Liver (tissue), 9 donors: ENCODE results near the gene NFIA. TPM values are rescaled to one million over a fixed set of nuclear protein-coding genes. Genes with fewer than 3 reads are reported as not detected.

Source experiments
- DNase-seq: peaks from one replicate; pipeline ENCODE4 v3.0.0-alpha.2; 2017; ENCODE audit warnings: low spot score
- H3K27ac ChIP-seq, 2 donors: one replicate each; pipeline ENCODE4 v1.7.0; 2013; ENCODE audit warnings: inconsistent platforms in 2 of 2, low read length in 2 of 2, control low read depth in 1 of 2, low read depth in 1 of 2, mild to moderate bottlenecking in 1 of 2
- H3K27me3 ChIP-seq, 4 donors: one replicate each; pipeline versions ENCODE4 v1.6.1 to v1.7.0; 2013; ENCODE audit warnings: low read length in 3 of 4, inconsistent platforms in 1 of 4, mild to moderate bottlenecking in 1 of 4, moderate library complexity in 1 of 4; ENCODE audit not compliant: control insufficient read depth in 4 of 4, insufficient read depth in 4 of 4
- H3K36me3 ChIP-seq, 4 donors: one replicate each; pipeline versions ENCODE4 v1.6.1 to v1.7.0; 2013; ENCODE audit warnings: low read length in 3 of 4, mild to moderate bottlenecking in 3 of 4, low read depth in 1 of 4, moderate library complexity in 1 of 4; ENCODE audit not compliant: control insufficient read depth in 4 of 4, insufficient read depth in 3 of 4
- H3K4me1 ChIP-seq, 4 donors: one replicate each; pipeline versions ENCODE4 v1.6.1 to v1.7.0; 2013; ENCODE audit warnings: low read length in 3 of 4, mild to moderate bottlenecking in 3 of 4, moderate library complexity in 1 of 4; ENCODE audit not compliant: control insufficient read depth in 4 of 4, insufficient read depth in 4 of 4
- H3K4me3 ChIP-seq, 3 donors: one replicate each; pipeline versions ENCODE4 v1.6.1 to v1.7.0; 2013; ENCODE audit warnings: low read length in 3 of 3, control low read depth in 1 of 3, low read depth in 1 of 3, mild to moderate bottlenecking in 1 of 3
- H3K9ac ChIP-seq, 2 donors: one replicate each; pipeline ENCODE4 v1.7.0; 2013; ENCODE audit warnings: low read length in 2 of 2, mild to moderate bottlenecking in 2 of 2, moderate library complexity in 2 of 2, control low read depth in 1 of 2, low read depth in 1 of 2
- H3K9me3 ChIP-seq, 4 donors: one replicate each; pipeline versions ENCODE4 v1.6.1 to v1.7.0; 2013; ENCODE audit warnings: low read length in 3 of 4; ENCODE audit not compliant: control insufficient read depth in 4 of 4
- ATF3 ChIP-seq: IDR thresholded peaks from 2 replicates; pipeline ENCODE4 v1.6.1; 2016; ENCODE audit warnings: antibody characterized with exemption
- CTCF ChIP-seq: fragments of 150-350 bp; IDR thresholded peaks from 2 replicates; pipeline ENCODE4 v1.5.1; 2017; ENCODE audit warnings: improper control_type of control experiment, low read depth, low read length; ENCODE audit not compliant: missing input control
- EGR1 ChIP-seq, 2 donors: IDR thresholded peaks; 2 replicates each; pipeline ENCODE4 v1.6.1; 2016 to 2018; ENCODE audit warnings: antibody characterized with exemption in 2 of 2, low read depth in 2 of 2
- FOXA1 ChIP-seq: IDR thresholded peaks from 2 replicates; pipeline ENCODE4 v1.6.1; 2016; ENCODE audit warnings: antibody characterized with exemption
- FOXA2 ChIP-seq: IDR thresholded peaks from 2 replicates; pipeline ENCODE4 v1.6.1; 2016; ENCODE audit warnings: antibody characterized with exemption
- GABPA ChIP-seq, 2 donors: IDR thresholded peaks in 1 of 2; conservative IDR thresholded peaks in 1 of 2; 2 replicates each; pipeline ENCODE4 v1.6.1; 2016; ENCODE audit warnings: antibody characterized with exemption in 2 of 2, mild to moderate bottlenecking in 1 of 2, moderate library complexity in 1 of 2
- HNF4A ChIP-seq, 2 donors: conservative IDR thresholded peaks; 2 replicates each; pipeline ENCODE4 v1.6.1; 2016; ENCODE audit warnings: antibody characterized with exemption in 2 of 2, mild to moderate bottlenecking in 2 of 2
- HNF4G ChIP-seq: IDR thresholded peaks from 2 replicates; pipeline ENCODE4 v1.6.1; 2016; ENCODE audit warnings: antibody characterized with exemption
- JUND ChIP-seq, 2 donors: IDR thresholded peaks; 2 replicates each; pipeline ENCODE4 v1.6.1; 2016; ENCODE audit warnings: antibody characterized with exemption in 2 of 2
- MAX ChIP-seq: IDR thresholded peaks from 2 replicates; pipeline ENCODE4 v1.6.1; 2016; ENCODE audit warnings: antibody characterized with exemption
- NR2F2 ChIP-seq: IDR thresholded peaks from 2 replicates; pipeline ENCODE4 v1.6.1; 2016; ENCODE audit warnings: antibody characterized with exemption
- RAD21 ChIP-seq, 2 donors: IDR thresholded peaks; 2 replicates each; pipeline ENCODE4 v1.6.1; 2016; ENCODE audit warnings: antibody characterized with exemption in 2 of 2, mild to moderate bottlenecking in 2 of 2
- REST ChIP-seq: IDR thresholded peaks from 2 replicates; pipeline ENCODE4 v1.6.1; 2016; ENCODE audit warnings: antibody characterized with exemption, mild to moderate bottlenecking
- RXRA ChIP-seq, 2 donors: IDR thresholded peaks; 2 replicates each; pipeline ENCODE4 v1.6.1; 2017 to 2018; ENCODE audit warnings: antibody characterized with exemption in 2 of 2, mild to moderate bottlenecking in 1 of 2
- SP1 ChIP-seq: IDR thresholded peaks from 2 replicates; pipeline ENCODE4 v1.6.1; 2018; ENCODE audit warnings: antibody characterized with exemption, mild to moderate bottlenecking
- TAF1 ChIP-seq: conservative IDR thresholded peaks from 2 replicates; pipeline ENCODE4 v1.6.1; 2016; ENCODE audit warnings: antibody characterized with exemption, mild to moderate bottlenecking
- YY1 ChIP-seq: IDR thresholded peaks from 2 replicates; pipeline ENCODE4 v1.6.1; 2016; ENCODE audit warnings: antibody characterized with exemption, mild to moderate bottlenecking
- ZBTB33 ChIP-seq: IDR thresholded peaks from 2 replicates; pipeline ENCODE4 v1.6.1; 2016; ENCODE audit warnings: antibody characterized with exemption
- WGBS: extraction: QIAGEN DNeasy Blood & Tissue Kit; methylation state at CpG from one replicate; pipeline ENCODE4 v1.1.7; 2013; 5-methylcytosine and 5-hydroxymethylcytosine counted together
- polyA plus RNA-seq, 2 donors: library from polyadenylated mRNA; stranded (reverse) in 1 of 2; unstranded in 1 of 2; fragments of 200-250 nt in 1 of 2; fragments of >200 nt in 1 of 2; fragmentation: Nextera tagmentation in 1 of 2; extraction: Ambion mirVana in 1 of 2; gene quantifications; one replicate each; pipeline versions ENCODE4 v1.2.1 to v1.2.3, GENCODE V29; 2013 to 2015
- total RNA-seq, 2 donors: library from RNA; depleted of rRNA; stranded (reverse); fragments of >200 nt; gene quantifications; one replicate each; pipeline ENCODE4 v1.2.3, GENCODE V29; 2014
- donor health status: healthy.
- donor health status: healthy.
- donor health status: healthy.
- donor health status: healthy.
- donor health status: healthy.

Gene NFIA
- total and polyA plus RNA-seq, 4 donors: 6.8 to 53.7 (median 22.2) TPM

- Histone ChIP-seq H3K36me3 (peaks cover 0 to 5% (median 1%) of the 10 kb centered on the region in 4 donors), H3K27me3 (no peaks in the 10 kb centered on the region), H3K9ac (no peak overlapping the region), H3K4me3 (no peak overlapping the region), H3K9me3 (no peaks in the 10 kb centered on the region), H3K27ac (no peak overlapping the region), H3K4me1 (peaks cover 0 to 35% (median 6%) of the 10 kb centered on the region in 4 donors)
- no peak for DNase-seq
- 66% methylated on average over 2 of the region's 2 CpGs for WGBS
- TF ChIP-seq YY1 (no peak), CTCF (no peak), RAD21 (IDR thresholded peaks at IDR 0.05) (no peak), MAX (no peak), FOXA2 (no peak), TAF1 (no peak), ATF3 (no peak), SP1 (no peak), JUND (IDR thresholded peaks at IDR 0.05) (no peak), HNF4A (conservative IDR thresholded peaks at IDR 0.05) (no peak), RXRA (IDR thresholded peaks at IDR 0.05) (no peak), GABPA (IDR thresholded peaks at IDR 0.05 in 1 of 2, conservative IDR thresholded peaks at IDR 0.05 in 1 of 2) (no peak), NR2F2 (no peak), ZBTB33 (no peak), FOXA1 (no peak), EGR1 (IDR thresholded peaks at IDR 0.05; ENCODE audit: low read depth in 2 of 2) (no peak), REST (no peak), HNF4G (no peak)
Measured at GRCh38 chr1:61165402-61165801, 83.0 kb downstream of the NFIA start.
